Measurements from ENCODE around the gene CDHR2.
"Not testable (repeated sequence)": the region's sequence is repeated elsewhere in the genome, so short reads cannot be mapped to it uniquely, and the experiment has no call there.

DNA sequence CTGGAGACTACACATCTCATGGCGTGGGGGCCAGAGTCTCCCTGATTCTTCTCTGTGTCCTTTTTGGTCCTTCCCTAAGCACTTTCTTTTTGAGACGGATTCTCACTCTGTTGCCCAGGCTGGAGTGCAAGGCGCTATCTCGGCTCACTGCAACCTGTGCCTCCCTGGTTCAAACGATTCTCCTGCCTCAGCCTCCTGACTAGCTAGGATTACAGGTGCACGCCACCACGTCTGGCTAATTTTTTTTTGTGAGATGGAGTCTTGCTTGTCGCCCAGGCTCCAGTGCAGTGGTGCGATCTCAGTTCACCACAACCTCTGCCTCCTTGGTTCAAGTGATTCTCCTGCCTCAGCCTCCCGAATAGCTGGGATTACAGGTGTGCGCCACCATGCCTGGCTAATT, 1.8 kb downstream of the CDHR2 start:
- TF ChIP-seq, protein P1, sequence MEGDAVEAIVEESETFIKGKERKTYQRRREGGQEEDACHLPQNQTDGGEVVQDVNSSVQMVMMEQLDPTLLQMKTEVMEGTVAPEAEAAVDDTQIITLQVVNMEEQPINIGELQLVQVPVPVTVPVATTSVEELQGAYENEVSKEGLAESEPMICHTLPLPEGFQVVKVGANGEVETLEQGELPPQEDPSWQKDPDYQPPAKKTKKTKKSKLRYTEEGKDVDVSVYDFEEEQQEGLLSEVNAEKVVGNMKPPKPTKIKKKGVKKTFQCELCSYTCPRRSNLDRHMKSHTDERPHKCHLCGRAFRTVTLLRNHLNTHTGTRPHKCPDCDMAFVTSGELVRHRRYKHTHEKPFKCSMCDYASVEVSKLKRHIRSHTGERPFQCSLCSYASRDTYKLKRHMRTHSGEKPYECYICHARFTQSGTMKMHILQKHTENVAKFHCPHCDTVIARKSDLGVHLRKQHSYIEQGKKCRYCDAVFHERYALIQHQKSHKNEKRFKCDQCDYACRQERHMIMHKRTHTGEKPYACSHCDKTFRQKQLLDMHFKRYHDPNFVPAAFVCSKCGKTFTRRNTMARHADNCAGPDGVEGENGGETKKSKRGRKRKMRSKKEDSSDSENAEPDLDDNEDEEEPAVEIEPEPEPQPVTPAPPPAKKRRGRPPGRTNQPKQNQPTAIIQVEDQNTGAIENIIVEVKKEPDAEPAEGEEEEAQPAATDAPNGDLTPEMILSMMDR (IDR thresholded peaks at IDR 0.05; ENCODE audit: insufficient read depth, low read length), result not testable (repeated sequence)
- not testable (repeated sequence) for TF ChIP-seq POLR2AphosphoS5 (IDR thresholded peaks at IDR 0.05; ENCODE audit: low read depth); GABPA (IDR thresholded peaks at IDR 0.05; ENCODE audit: low read depth); REST (IDR thresholded peaks at IDR 0.05; ENCODE audit: insufficient replicate concordance, low read depth)
